HepG2 (cell line): ENCODE data around the gene TGM2. TPM values are rescaled to one million over a fixed set of nuclear protein-coding genes. Genes with fewer than 3 reads are reported as not detected.

ENCODE experiments used
- CHD4 ChIP-seq: fragments of 200-600 bp; sonication (generic); IDR thresholded peaks from 2 replicates; pipeline ENCODE4 v1.7.0; 2017; ENCODE audit warnings: mild to moderate bottlenecking, low read length, borderline replicate concordance
- DNMT1 ChIP-seq: sonication (generic); formaldehyde crosslinking; IDR thresholded peaks from 2 replicates; pipeline ENCODE4 v1.5.1; 2020; ENCODE audit warnings: mild to moderate bottlenecking, missing genetic modification reagents
- EP300 ChIP-seq, 3 experiments: sonication (generic) in 1 of 3; formaldehyde crosslinking in 1 of 3; IDR thresholded peaks; 2 replicates each; pipeline versions ENCODE4 v1.5.1 to v1.6.1; 2011 to 2020; ENCODE audit warnings: low read depth in 2 of 3, low read length in 2 of 3, borderline replicate concordance in 1 of 3, improper control_type of control experiment in 1 of 3, mild to moderate bottlenecking in 1 of 3, missing genetic modification reagents in 1 of 3, moderate library complexity in 1 of 3
- HOXA7 ChIP-seq: sonication (generic); formaldehyde crosslinking; IDR thresholded peaks from 2 replicates; pipeline ENCODE4 v1.8.1; 2022; ENCODE audit warnings: mild to moderate bottlenecking, missing genetic modification reagents, moderate library complexity
- IRF2 ChIP-seq: IDR thresholded peaks from 2 replicates; pipeline ENCODE4 v1.6.1; 2018; ENCODE audit warnings: missing genetic modification reagents, missing compliant biosample characterization
- ISX ChIP-seq: sonication (generic); formaldehyde crosslinking; conservative IDR thresholded peaks from 2 replicates; pipeline ENCODE4 v1.5.0; 2020; ENCODE audit warnings: missing genetic modification reagents
- KDM4B ChIP-seq: sonication (generic); formaldehyde crosslinking; IDR thresholded peaks from 2 replicates; pipeline ENCODE4 v1.4.0; 2020; ENCODE audit warnings: missing genetic modification reagents
- MTA1 ChIP-seq: sonication (generic); formaldehyde crosslinking; IDR thresholded peaks from 2 replicates; pipeline ENCODE4 v1.4.0; 2020; ENCODE audit warnings: missing genetic modification reagents, mild to moderate bottlenecking, borderline replicate concordance
- PBX3 ChIP-seq: sonication (generic); formaldehyde crosslinking; IDR thresholded peaks from 2 replicates; pipeline ENCODE4 v1.8.1; 2023; ENCODE audit warnings: missing genetic modification reagents, inconsistent platforms, borderline replicate concordance
- PRDM4 ChIP-seq: sonication (generic); formaldehyde crosslinking; IDR thresholded peaks from 2 replicates; pipeline ENCODE4 v1.9.0; 2021; ENCODE audit warnings: missing genetic modification reagents, borderline replicate concordance
- RARG ChIP-seq: sonication (generic); formaldehyde crosslinking; IDR thresholded peaks from 2 replicates; pipeline ENCODE4 v1.4.0; 2020; ENCODE audit warnings: low read depth, mild to moderate bottlenecking, missing genetic modification reagents
- SAP130 ChIP-seq: IDR thresholded peaks from 2 replicates; pipeline ENCODE4 v1.6.1; 2016; ENCODE audit warnings: low read depth
- TEF ChIP-seq: sonication (generic); formaldehyde crosslinking; IDR thresholded peaks from 2 replicates; pipeline ENCODE4 v1.5.0; 2020; ENCODE audit warnings: missing genetic modification reagents
- TSC22D2 ChIP-seq: sonication (generic); formaldehyde crosslinking; IDR thresholded peaks from 2 replicates; pipeline ENCODE4 v1.5.1; 2020; ENCODE audit warnings: missing genetic modification reagents, mild to moderate bottlenecking, borderline replicate concordance
- ZFX ChIP-seq: sonication (generic); formaldehyde crosslinking; IDR thresholded peaks from 2 replicates; pipeline ENCODE4 v1.4.0; 2020; ENCODE audit warnings: mild to moderate bottlenecking, low read depth, missing genetic modification reagents, moderate library complexity
- ZNF253 ChIP-seq: sonication (generic); formaldehyde crosslinking; IDR thresholded peaks from 2 replicates; pipeline ENCODE4 v1.8.0; 2022; ENCODE audit warnings: mild to moderate bottlenecking, missing genetic modification reagents, borderline replicate concordance
- ZNF326 ChIP-seq: sonication (generic); formaldehyde crosslinking; IDR thresholded peaks from 2 replicates; pipeline ENCODE4 v1.4.0; 2020; ENCODE audit warnings: missing genetic modification reagents, borderline replicate concordance
- ZNF513 ChIP-seq: sonication (generic); formaldehyde crosslinking; conservative IDR thresholded peaks from 2 replicates; pipeline ENCODE4 v1.5.0; 2020; ENCODE audit warnings: missing genetic modification reagents
- ZNF607 ChIP-seq: sonication (generic); formaldehyde crosslinking; IDR thresholded peaks from 2 replicates; pipeline ENCODE4 v1.5.1; 2020; ENCODE audit warnings: missing genetic modification reagents, mild to moderate bottlenecking, borderline replicate concordance
- ZNF619 ChIP-seq: sonication (generic); formaldehyde crosslinking; IDR thresholded peaks from 2 replicates; pipeline ENCODE4 v1.4.0; 2020; ENCODE audit warnings: mild to moderate bottlenecking, missing genetic modification reagents
- ZNF891 ChIP-seq: sonication (generic); formaldehyde crosslinking; IDR thresholded peaks from 2 replicates; pipeline ENCODE4 v1.5.0; 2020; ENCODE audit warnings: mild to moderate bottlenecking, missing genetic modification reagents
- polyA plus RNA-seq, 8 experiments: library from polyadenylated mRNA; depleted of rRNA in 3 of 8; stranded (reverse) in 7 of 8; unstranded in 1 of 8; fragments of >200 nt; fragmentation: Illumina TruSeq in 4 of 8; extraction: Trizol in 4 of 8; gene quantifications; 2 replicates each; pipeline versions ENCODE4 v1.2.1 to v1.2.3, GENCODE V29; 2011 to 2016; ENCODE audit warnings: low read depth in 4 of 8, missing spikeins in 1 of 8, mixed read lengths in 1 of 8; ENCODE audit not compliant: insufficient read depth in 1 of 8
- total RNA-seq, 5 experiments: library from RNA; depleted of rRNA; stranded (reverse); fragments of >200 nt; fragmentation: Illumina TruSeq; extraction: Trizol; gene quantifications; 2 replicates each; pipeline ENCODE4 v1.2.3, GENCODE V29; 2016; ENCODE audit warnings: low read depth in 1 of 5
- TF ChIP-seq, protein P1 (sequence below): sonication (generic); formaldehyde crosslinking; IDR thresholded peaks from 2 replicates; pipeline ENCODE4 v1.4.0; 2020; ENCODE audit warnings: mild to moderate bottlenecking, missing genetic modification reagents

TGM2 gene
- total and polyA plus RNA-seq, 2 of the 13 experiments (the other 11 are each of a cell fraction or from before 2014, with no cell fraction given) = 4.2 to 46.4 TPM

DNA sequence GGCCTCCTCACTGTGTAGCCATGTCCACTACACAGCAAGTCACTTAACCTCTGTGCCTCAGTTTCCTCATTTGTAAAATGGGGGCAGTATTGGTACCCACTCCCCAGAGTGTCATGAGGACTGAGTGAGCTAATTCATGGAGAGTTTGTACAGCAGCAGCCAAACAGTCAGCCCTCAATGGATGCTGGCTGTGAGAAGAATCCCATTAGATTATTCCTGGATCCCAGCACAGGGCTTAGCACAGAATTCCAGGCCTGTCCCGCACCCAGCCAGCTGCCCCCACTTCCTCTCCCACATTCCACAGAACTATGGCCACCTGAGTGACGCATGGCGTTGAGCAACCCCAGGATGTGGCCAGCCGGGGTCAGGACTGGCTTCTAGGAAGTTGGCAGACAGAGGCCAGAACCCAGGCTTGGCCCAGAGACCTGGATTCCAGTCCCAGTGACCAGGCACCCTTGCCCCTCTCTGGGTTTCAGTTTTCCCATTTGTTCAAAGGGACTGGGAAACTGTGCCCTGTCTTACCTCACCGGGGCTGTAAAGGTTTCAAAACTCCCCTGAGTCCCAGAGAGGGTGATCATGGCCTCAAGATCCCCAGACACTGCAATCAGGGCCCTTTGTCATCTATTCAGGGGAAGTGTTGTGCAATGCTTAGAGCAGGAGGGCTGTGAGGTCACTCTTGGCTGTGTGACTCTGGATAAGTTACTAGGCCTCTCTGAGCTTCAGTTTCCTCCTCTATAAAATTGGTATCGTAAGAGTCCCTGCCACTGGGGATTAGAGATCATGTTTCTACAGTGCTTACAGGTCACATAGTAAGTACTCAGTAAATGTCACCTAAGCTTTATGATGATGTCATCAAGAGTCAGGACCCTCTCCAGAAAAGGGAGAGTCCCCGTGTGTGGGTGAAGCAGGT lies 3.0 kb upstream of the TGM2 start (continued):
- TF ChIP-seq ZNF513 (CRISPR knock-in tag) = no peak
- no peak for TF ChIP-seq HOXA7 (CRISPR knock-in tag)
- no peak for TF ChIP-seq ZNF326 (CRISPR knock-in tag)
- peak; percentile 41; the same call in 1 of the 2 replicates for TF ChIP-seq MTA1
- no peak for TF ChIP-seq IRF2 (CRISPR knock-in tag)
- TF ChIP-seq ZFX = peak; percentile 83
- TF ChIP-seq, protein P1, sequence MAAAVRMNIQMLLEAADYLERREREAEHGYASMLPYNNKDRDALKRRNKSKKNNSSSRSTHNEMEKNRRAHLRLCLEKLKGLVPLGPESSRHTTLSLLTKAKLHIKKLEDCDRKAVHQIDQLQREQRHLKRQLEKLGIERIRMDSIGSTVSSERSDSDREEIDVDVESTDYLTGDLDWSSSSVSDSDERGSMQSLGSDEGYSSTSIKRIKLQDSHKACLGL = peak; percentile 65; the same call in 1 of the 2 replicates
- 0 out of 2 replicates have a peak, but pooled peaks have one; percentile 64 for TF ChIP-seq ZNF619 (CRISPR knock-in tag)
- no peak for TF ChIP-seq DNMT1 (CRISPR knock-in tag)
- TF ChIP-seq ISX (CRISPR knock-in tag) = no peak
- peak; percentile 84 for TF ChIP-seq ZNF891 (CRISPR knock-in tag)
- no peak for TF ChIP-seq ZNF607 (CRISPR knock-in tag)
- TF ChIP-seq TSC22D2 (CRISPR knock-in tag) = 0 out of 2 replicates have a peak, but pooled peaks have one; percentile 7
- TF ChIP-seq KDM4B (CRISPR knock-in tag) = no peak
- TF ChIP-seq CHD4 = peak; percentile 73; the same call in 1 of the 2 replicates
- no peak for TF ChIP-seq RARG
- TF ChIP-seq TEF (CRISPR knock-in tag) = no peak
- no peak for TF ChIP-seq PRDM4 (CRISPR knock-in tag)
- TF ChIP-seq SAP130 (CRISPR knock-in tag) = peak; percentile 92
- peak in 1 of 2 experiments; percentile 71; a peak in 3 of 4 replicates for TF ChIP-seq EP300 (IDR thresholded peaks at IDR 0.05; ENCODE audit: low read depth in 2 of 2, low read length in 2 of 2)
- peak; percentile 77 for TF ChIP-seq EP300 (CRISPR knock-in tag; IDR thresholded peaks at IDR 0.05; ENCODE audit: borderline replicate concordance)
- TF ChIP-seq PBX3 (CRISPR knock-in tag) = no peak
- no peak for TF ChIP-seq ZNF253
